ENCODE measurements around the gene ZFY. TPM values are rescaled to one million over a fixed set of nuclear protein-coding genes. Genes with fewer than 3 reads are reported as not detected.
"Not testable (repeated sequence)": the region's sequence is repeated elsewhere in the genome, so short reads cannot be mapped to it uniquely, and the experiment has no call there.

The ZFY gene
- polyA plus RNA-seq, 1 experiment: 5.2 TPM

GRCh38 chrY:2969561-2969960 lies 34.4 kb downstream of the ZFY start:
- Histone ChIP-seq H3K4me3 (ENCODE audit: low read depth, low read length) (no peak overlapping the region), H3K27me3 (ENCODE audit: control insufficient read depth, insufficient read depth, low read length) (no peaks in the 10 kb centered on the region), H3K36me3 (ENCODE audit: control insufficient read depth, insufficient read depth, low read length) (no peaks in the 10 kb centered on the region)
- CTCF ChIA-PET: no interaction called here
- no peak for DNase-seq (ENCODE audit: low read depth)
- TF ChIP-seq CTCF (IDR thresholded peaks at IDR 0.05; ENCODE audit: insufficient read depth, low read depth, low read length): no peak
- POLR2A ChIA-PET: no interaction called here

GRCh38 chrY:2972708-2973107 lies 37.5 kb downstream of the ZFY start:
- no peak overlapping the region for H3K4me3 ChIP-seq (ENCODE audit: low read depth, low read length)
- H3K27me3 ChIP-seq (ENCODE audit: control insufficient read depth, insufficient read depth, low read length): no peaks in the 10 kb centered on the region
- CTCF ChIA-PET: no interaction called here
- no peak for DNase-seq (ENCODE audit: low read depth)
- H3K36me3 ChIP-seq (ENCODE audit: control insufficient read depth, insufficient read depth, low read length): 0 out of 2 replicates have a peak, but pooled peaks cover 1% of the 10 kb centered on the region
- TF ChIP-seq CTCF (IDR thresholded peaks at IDR 0.05; ENCODE audit: insufficient read depth, low read depth, low read length): no peak
- POLR2A ChIA-PET: no interaction called here

- Histone ChIP-seq H3K4me3 (ENCODE audit: low read depth, low read length) (no peak overlapping the region), H3K36me3 (ENCODE audit: control insufficient read depth, insufficient read depth, low read length) (0 out of 2 replicates have a peak, but pooled peaks cover 1% of the 10 kb centered on the region), H3K27me3 (ENCODE audit: control insufficient read depth, insufficient read depth, low read length) (no peaks in the 10 kb centered on the region)
- ChIA-PET POLR2A (no interaction called here), CTCF (no interaction called here)
- DNase-seq (ENCODE audit: low read depth): no peak
- no peak for TF ChIP-seq CTCF (IDR thresholded peaks at IDR 0.05; ENCODE audit: insufficient read depth, low read depth, low read length)
Measured at GRCh38 chrY:2973110-2973751, 38.0 kb downstream of the ZFY start.

GRCh38 chrY:2979283-2979682 lies 44.1 kb downstream of the ZFY start:
- ChIA-PET POLR2A (no interaction called here), CTCF (no interaction called here)
- Histone ChIP-seq H3K36me3 (ENCODE audit: control insufficient read depth, insufficient read depth, low read length) (0 out of 2 replicates have a peak, but pooled peaks cover 1% of the 10 kb centered on the region), H3K27me3 (ENCODE audit: control insufficient read depth, insufficient read depth, low read length) (no peaks in the 10 kb centered on the region), H3K4me3 (ENCODE audit: low read depth, low read length) (no peak overlapping the region)
- DNase-seq (ENCODE audit: low read depth): no peak
- no peak for TF ChIP-seq CTCF (IDR thresholded peaks at IDR 0.05; ENCODE audit: insufficient read depth, low read depth, low read length)

- no peak for TF ChIP-seq CTCF (IDR thresholded peaks at IDR 0.05; ENCODE audit: insufficient read depth, low read depth, low read length)
- CTCF ChIA-PET: no interaction called here
- POLR2A ChIA-PET: no interaction called here
Measured at GRCh38 chrY:2984491-2984890, 49.3 kb downstream of the ZFY start.

GRCh38 chrY:2987178-2987577 lies 52.0 kb downstream of the ZFY start:
- H3K36me3 ChIP-seq (ENCODE audit: control insufficient read depth, insufficient read depth, low read length); CTCF ChIA-PET; POLR2A ChIA-PET: not testable (repeated sequence)

More at GRCh38 chrY:2984491-2984890, 49.3 kb downstream of the ZFY start:
- H3K27me3 ChIP-seq (ENCODE audit: control insufficient read depth, insufficient read depth, low read length): no peaks in the 10 kb centered on the region
- DNase-seq (ENCODE audit: low read depth): no peak
- H3K4me3 ChIP-seq (ENCODE audit: low read depth, low read length): no peak overlapping the region
- no peaks in the 10 kb centered on the region for H3K36me3 ChIP-seq (ENCODE audit: control insufficient read depth, insufficient read depth, low read length)

GRCh38 chrY:2997369-2997768 lies 62.2 kb downstream of the ZFY start:
- CTCF ChIA-PET; DNase-seq (ENCODE audit: low read depth); POLR2A ChIA-PET; H3K36me3 ChIP-seq (ENCODE audit: control insufficient read depth, insufficient read depth, low read length); H3K4me3 ChIP-seq (ENCODE audit: low read depth, low read length); H3K27me3 ChIP-seq (ENCODE audit: control insufficient read depth, insufficient read depth, low read length): not testable (repeated sequence)

More at GRCh38 chrY:2987178-2987577, 52.0 kb downstream of the ZFY start:
- not testable (repeated sequence) for H3K27me3 ChIP-seq (ENCODE audit: control insufficient read depth, insufficient read depth, low read length); H3K4me3 ChIP-seq (ENCODE audit: low read depth, low read length); DNase-seq (ENCODE audit: low read depth)
